IPS-11a (cell line): ENCODE data around the gene DLST.

ENCODE experiments used
- H3K4me3 ChIP-seq: one replicate; pipeline ENCODE4 v1.5.1; 2013; ENCODE audit warnings: low read depth, low read length, control low read depth

The DLST gene

GRCh38 chr14:74892745-74893144 is 11.0 kb downstream of the DLST start:
- H3K4me3 ChIP-seq, result no peak overlapping the region

GRCh38 chr14:74893614-74894091 is 11.9 kb downstream of the DLST start:
- no peak overlapping the region for H3K4me3 ChIP-seq

GRCh38 chr14:74896400-74896799 is 14.7 kb downstream of the DLST start:
- H3K4me3 ChIP-seq, result no peak overlapping the region

DNA sequence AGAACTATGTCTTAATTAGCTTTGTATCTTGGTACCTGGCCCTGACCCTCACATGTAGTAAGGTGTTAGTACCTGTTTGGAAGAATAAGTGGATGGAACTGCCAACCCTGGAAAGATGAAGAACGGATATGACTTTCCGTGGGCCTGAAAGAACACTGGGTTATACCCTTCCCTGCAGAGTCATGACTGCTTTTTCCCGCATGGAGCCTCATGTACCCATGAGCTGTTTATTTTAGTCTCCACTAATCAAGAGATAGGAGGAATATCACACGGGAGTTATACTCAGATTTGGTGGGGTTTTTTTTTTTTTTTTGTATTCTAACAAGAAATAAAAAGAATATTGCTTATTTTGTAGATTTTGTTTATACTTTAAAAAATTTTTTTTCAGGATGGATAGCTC is 15.9 kb downstream of the DLST start:
- H3K4me3 ChIP-seq, result no peak overlapping the region

DNA sequence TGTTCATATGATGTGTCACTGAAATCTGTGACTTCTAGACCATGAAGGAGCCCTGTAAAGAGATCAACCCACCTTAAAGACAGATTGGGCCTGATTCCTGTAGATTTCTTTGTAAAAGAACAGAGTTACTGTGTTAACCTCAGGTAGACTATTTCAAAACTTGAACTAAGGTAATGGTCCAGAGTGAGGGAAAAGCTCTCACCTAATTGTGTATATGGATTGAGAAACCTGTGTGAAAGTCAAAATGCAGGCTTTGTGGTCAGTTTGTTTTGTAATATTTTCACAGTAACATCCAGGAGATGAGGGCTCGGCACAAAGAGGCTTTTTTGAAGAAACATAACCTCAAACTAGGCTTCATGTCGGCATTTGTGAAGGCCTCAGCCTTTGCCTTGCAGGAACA is 16.4 kb downstream of the DLST start:
- no peak overlapping the region for H3K4me3 ChIP-seq

GRCh38 chr14:74898694-74899093 is 17.0 kb downstream of the DLST start:
- no peak overlapping the region for H3K4me3 ChIP-seq

DNA sequence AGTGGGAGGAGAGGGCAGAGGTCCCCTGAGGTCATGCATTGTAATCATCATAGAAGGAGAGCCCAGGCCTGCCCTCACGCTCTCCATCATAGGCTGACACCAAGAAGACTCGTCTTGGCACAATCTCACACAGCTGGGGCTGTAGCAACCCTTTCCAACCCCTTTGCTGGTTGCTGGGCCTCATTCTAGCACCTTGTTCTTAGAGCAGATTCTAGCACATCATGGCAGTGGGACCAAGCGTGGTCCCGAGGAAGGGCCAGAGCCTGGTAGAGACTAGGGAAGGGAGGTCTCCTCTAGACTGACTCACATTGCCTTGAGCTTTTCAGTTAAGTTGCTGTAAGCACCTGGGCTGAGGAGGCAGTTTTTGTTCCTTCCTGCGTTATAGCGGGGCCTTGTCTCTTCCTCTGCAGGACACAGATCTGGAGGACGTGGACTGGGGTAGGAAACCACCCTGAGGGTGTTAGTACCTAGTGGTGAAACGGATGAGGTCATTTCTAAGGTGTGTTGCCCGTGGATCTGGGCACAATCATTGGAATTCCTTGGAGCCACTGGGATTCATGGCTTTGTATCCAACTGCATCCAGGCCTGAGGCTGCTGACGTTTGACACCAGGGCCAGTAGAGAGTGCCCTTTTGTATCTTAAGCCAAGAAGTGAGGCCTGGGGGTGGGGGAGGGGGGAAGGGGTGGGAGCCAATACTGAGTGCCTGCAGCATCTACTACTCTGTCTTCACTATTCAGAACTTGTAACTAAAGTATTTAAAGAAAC is 21.4 kb downstream of the DLST start:
- no peak overlapping the region for H3K4me3 ChIP-seq

GRCh38 chr14:74904635-74905503 is 23.2 kb downstream of the DLST start:
- H3K4me3 ChIP-seq, result no peak overlapping the region

GRCh38 chr14:74905595-74906142 is 24.0 kb downstream of the DLST start:
- no peak overlapping the region for H3K4me3 ChIP-seq

GRCh38 chr14:74906925-74907521 is 25.3 kb downstream of the DLST start:
- no peak overlapping the region for H3K4me3 ChIP-seq

GRCh38 chr14:74907744-74908143 is 26.0 kb downstream of the DLST start:
- H3K4me3 ChIP-seq, result no peak overlapping the region

DNA sequence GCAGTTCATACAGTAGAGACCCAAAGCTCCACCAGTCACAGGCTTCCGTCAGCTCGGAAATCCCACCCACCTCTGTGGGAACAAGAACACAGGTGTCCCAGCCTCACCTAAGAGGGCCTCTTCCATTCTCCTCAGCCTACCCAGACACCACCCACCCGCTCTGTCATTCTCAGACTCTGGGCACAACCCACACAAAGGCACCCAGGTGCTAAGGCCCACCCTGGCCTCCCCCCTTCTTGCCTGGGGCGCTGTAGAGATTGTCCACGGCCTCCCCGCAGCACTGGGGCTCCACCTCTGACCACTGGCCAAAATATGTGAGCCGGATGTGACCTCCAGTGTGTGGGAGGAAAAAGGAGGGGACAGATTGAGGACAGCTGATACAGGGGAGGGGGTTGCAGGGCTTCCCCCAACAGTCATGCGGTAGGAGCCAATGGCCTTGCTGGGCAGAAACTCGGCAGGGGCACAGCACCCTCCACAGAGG is 27.2 kb downstream of the DLST start:
- H3K4me3 ChIP-seq, result no peak overlapping the region

DNA sequence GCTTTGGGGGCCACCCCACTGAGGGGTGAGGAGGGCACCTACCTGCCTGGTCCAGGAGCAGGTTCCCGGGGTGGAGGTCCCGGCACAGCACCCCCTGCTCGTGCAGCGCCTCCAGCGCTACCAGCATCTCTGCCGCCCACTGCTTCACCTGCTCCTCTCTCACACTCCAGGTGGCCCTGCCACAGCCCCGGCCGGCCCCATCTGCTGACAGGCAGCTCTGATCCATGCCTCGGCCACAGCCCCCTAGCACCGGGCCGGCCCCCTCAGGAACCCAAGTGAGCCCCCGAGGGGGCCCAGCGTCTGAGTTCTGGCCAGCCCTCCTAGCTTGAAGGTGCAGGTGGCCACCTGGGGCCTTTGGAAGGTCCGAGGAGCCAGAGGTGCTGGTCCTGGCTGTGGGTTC is 27.8 kb downstream of the DLST start:
- H3K4me3 ChIP-seq, result no peak overlapping the region

- H3K4me3 ChIP-seq, result no peak overlapping the region
Observed at GRCh38 chr14:74909911-74910310, 28.2 kb downstream of the DLST start.

- no peak overlapping the region for H3K4me3 ChIP-seq
Observed at GRCh38 chr14:74910556-74910955, 28.8 kb downstream of the DLST start.

- H3K4me3 ChIP-seq, result no peak overlapping the region
Observed at GRCh38 chr14:74911221-74911620, 29.5 kb downstream of the DLST start.

GRCh38 chr14:74911704-74912103 is 30.0 kb downstream of the DLST start:
- no peak overlapping the region for H3K4me3 ChIP-seq

DNA sequence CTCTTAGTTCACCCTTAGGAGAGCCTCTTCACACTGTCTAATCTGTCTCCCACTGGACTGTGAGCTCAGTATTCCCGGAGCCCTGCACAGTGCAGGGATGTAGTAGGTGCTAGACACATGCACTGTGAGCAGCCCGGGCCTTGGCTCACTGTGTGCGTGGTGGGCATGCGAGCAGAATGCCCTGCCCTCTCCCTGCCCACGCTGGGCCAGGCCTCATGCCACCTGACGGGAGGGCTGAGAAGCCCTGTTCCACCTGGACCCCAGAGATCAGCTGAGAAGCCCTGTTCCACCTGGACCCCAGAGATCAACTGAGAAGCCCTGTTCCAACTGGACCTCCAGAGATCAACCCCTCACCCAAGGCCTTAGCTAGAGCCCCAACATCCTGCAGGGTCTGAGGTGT is 30.4 kb downstream of the DLST start:
- no peak overlapping the region for H3K4me3 ChIP-seq

DNA sequence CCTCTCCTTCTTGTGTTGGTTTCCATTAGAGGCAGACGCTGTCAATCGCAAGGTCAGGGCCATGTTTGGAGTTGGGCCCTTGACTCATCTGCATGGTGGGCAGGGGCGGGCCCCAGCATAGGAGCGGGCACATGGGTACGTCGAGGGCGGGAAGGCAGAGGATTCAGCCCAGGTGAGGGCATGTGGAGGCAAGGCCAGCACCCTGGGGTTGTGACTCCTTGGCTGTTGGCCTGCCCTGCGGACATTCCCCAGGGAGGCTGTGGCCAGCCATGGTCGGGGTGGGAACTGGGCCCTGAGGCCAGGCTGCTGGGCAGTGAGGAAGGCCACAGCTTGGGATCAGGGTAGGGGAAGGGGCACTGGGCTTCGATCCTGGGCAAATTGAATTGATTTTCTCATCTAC is 31.1 kb downstream of the DLST start:
- H3K4me3 ChIP-seq, result no peak overlapping the region

- H3K4me3 ChIP-seq, result no peak overlapping the region
Observed at GRCh38 chr14:74913393-74913910, 31.7 kb downstream of the DLST start.

DNA sequence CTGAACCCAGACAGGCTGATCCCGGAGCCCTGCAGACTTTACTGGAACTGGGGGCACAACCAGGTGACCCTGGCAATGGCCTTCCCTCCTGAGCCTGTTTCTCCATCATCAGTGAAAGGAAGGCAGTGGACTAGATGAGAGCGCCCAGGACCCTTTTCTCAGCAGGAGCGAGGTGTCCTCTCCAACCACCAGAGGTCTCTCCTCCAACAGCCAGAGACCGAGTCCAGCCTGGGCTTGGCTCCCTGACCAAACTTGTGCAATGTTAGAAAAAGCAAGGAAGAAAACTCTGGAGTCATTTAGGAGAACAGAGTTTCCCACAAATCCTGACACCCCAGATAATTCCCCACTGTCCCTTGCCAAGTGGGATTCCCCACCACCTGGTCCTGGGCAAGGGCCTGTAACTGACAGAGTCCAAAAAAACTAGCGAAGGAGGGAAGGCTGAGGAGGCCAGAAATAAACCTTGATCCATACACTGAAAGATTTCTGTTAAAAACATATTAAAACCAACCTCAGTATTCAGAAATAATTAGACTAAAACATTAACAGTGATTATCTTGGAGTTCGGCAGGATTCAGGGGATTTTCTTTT is 32.4 kb downstream of the DLST start:
- H3K4me3 ChIP-seq, result no peak overlapping the region
